HG02610 (cell line): Measurements from ENCODE around the gene SPC24.
"Not testable (repeated sequence)": the region's sequence is repeated elsewhere in the genome, so short reads cannot be mapped to it uniquely, and the experiment has no call there.

Experiments
- ATAC-seq: cut with Tn5 transposase; IDR thresholded peaks from one replicate; pipeline ENCODE4 v1.9.1; 2021; ENCODE audit warnings: mild to moderate bottlenecking, moderate library complexity; ENCODE audit not compliant: unreplicated experiment

The SPC24 gene

DNA sequence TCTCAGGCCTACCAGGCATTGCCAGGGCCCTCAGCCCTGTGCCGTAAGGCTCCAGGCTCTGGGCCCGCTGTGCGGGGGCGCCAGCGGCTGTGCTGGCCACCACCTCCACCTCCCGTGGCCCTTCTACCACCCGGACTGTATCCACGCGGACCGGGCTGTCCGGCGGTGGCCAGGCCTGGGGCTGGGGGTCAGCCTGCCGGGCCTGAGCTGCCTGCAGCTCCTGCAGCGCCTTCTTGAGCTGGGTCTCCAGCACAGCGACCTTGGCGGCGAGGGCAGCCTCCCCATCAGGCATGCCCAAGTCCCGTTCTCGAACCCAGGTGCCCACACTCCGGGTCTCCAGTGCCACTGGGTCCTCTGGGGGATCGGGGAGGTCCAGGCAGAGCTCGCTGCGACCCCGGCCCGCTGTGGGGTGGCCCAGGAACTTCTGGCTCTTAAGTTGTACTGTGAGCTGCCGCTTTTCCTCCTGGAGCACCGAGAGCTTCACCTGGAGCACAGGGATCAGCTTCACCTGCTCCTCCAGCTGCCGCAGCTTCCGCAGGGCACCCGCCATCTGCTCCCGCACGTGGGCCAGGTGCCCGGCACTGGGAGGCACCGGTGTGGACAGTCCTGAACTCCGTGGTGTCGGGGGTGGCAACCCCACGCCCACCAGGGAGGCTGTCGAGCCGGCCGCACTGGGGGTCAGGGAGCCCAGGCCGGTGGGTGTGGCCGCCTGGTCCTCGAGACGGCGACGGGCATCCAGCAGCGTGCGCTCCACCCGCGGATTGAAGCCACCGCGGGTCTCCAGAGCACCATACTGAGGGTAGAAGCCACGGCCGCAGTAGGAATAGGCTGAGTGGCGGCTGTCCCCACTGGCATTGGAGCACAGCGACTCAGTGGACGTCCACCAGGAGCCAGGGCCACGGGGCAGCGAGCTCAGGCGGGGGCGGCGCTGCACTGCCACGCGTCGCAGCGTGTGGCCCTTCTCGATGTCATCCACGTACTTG, 37.7 kb upstream of the SPC24 start:
- ATAC-seq: no peak

DNA sequence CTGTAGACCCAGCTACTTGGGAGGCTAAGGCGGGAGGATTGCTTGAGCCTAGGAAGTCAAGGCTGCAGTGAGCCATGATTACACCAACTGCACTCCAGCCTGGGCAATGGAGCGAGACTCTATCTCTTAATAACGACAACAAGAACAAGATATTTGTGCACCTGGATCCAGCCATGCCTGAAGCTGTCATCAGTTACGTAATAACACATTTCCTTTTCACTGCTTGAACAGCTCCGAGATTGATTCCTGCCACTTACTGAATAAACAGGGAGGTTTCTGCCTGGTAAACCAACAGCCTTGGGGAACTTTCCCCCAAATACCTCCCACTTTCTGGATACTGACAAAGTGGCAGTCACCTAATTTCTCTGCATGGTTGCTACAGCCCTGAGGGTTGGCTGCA, 36.4 kb upstream of the SPC24 start:
- ATAC-seq: no peak

DNA sequence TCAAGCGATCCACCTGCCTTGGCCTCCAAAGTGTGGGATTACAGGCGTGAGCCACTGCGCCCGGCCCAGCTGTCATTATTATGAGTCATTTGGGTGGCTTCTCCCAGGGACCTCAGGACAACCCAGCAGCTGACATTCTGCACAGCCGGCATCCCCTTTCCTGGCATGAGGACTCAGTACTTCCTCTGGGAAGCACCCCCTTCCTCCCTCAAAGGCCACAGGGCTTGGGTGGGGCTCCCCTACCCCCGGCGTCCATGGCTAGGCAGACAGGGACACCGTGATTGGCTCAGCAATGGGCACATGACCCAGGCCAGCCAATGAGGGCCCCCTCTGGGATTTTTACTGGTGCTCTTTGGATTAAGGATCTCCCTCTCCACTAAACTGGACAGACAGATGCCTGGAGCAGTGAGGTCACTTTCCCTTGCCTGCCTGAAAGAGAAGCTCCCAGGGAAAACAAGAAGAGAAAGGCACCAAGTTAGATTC, 35.7 kb upstream of the SPC24 start:
- ATAC-seq: no peak

- ATAC-seq: no peak
Observed at GRCh38 chr19:11190501-11190900, 34.9 kb upstream of the SPC24 start.

DNA sequence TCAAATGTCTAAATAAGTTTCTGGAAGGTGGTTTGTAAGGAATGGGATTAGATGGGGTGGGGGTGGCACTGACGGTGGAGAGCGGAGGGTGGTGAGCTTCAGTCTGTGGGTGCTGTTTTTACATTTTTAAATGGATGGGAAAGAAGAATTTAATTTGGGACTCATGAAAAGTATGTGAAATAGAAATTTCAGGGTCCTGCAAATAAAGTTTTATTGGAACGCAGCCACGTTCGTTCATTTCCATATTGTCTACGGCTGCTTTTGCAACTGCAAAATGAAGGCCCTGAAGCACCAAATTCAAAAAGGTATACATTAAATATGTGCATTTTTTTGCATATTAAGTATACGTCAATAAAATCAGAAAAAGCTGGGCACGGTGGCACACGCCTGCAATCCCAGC, 31.9 kb upstream of the SPC24 start:
- ATAC-seq: no peak

DNA sequence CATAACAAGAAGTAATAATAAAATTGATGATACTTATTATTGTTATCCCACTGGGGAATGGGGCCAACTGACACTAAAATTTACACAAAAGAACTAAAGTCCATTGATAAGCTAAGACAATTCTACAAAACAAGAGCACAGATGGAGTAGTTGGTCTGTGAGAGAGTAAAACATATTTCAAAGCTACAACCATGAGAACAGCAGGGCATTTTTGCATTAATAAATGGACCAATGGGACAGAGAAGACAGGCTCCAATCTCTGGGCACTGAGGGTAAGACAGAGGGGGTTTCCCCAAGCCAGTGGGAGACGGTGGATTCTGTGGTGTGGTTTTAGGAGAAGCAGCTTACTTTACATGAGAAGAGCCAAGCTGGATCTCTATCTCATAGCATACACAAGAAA, 27.4 kb upstream of the SPC24 start:
- no peak for ATAC-seq

- ATAC-seq: no peak
Observed at GRCh38 chr19:11181488-11181887, 25.9 kb upstream of the SPC24 start.

DNA sequence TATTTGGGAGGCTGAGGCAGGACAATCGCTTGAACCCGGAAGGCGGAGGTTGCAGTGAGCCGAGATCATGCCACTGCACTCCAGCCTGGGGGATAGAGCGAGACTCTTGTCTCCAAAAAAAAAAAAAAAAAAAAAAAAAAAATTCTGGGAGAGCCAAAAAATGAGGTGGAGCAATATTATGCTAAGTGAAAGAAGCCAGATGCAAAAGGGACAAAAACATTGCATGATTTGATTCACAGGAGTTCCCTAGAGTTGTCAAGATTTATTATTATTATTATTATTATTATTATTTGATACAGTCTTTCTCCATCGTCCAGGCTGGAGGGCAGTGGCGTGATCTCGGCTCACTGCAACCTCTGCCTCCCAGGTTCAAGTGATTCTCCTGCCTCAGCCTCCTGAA, 25.4 kb upstream of the SPC24 start:
- not testable (repeated sequence) for ATAC-seq

GRCh38 chr19:11180346-11180745, 24.8 kb upstream of the SPC24 start:
- ATAC-seq: no peak

- no peak for ATAC-seq
Observed at GRCh38 chr19:11179716-11180297, 24.2 kb upstream of the SPC24 start.

GRCh38 chr19:11179145-11179465, 23.5 kb upstream of the SPC24 start:
- ATAC-seq: not testable (repeated sequence)

DNA sequence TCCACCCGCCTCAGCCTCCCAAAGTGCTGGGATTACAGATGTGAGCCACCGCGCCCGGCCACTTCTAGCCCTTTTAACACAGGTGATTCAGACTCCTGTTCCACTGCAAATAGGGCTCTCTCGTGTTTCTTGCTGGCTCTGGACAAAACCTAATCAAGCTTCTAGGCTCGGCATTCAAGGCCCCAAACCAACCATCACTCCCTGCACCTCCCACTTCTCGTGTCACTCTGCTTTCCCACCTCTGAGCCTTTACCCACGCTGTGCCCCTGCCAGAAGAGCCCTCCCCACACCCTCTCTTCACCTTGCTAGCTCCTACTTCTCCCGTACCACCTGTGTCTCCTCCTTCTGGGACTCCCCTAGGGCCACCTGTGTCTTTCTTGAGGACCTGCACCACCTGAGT, 22.0 kb upstream of the SPC24 start:
- no peak for ATAC-seq

GRCh38 chr19:11176466-11177193, 21.0 kb upstream of the SPC24 start:
- no peak for ATAC-seq

GRCh38 chr19:11175920-11176319, 20.3 kb upstream of the SPC24 start:
- ATAC-seq: no peak

- no peak for ATAC-seq
Observed at GRCh38 chr19:11174336-11174735, 18.8 kb upstream of the SPC24 start.

GRCh38 chr19:11173516-11174155, 18.1 kb upstream of the SPC24 start:
- ATAC-seq: no peak

GRCh38 chr19:11172576-11172975, 17.0 kb upstream of the SPC24 start:
- no peak for ATAC-seq

- ATAC-seq: no peak
Observed at GRCh38 chr19:11171144-11171543, 15.6 kb upstream of the SPC24 start.

GRCh38 chr19:11169896-11170678, 14.5 kb upstream of the SPC24 start:
- ATAC-seq: no peak

DNA sequence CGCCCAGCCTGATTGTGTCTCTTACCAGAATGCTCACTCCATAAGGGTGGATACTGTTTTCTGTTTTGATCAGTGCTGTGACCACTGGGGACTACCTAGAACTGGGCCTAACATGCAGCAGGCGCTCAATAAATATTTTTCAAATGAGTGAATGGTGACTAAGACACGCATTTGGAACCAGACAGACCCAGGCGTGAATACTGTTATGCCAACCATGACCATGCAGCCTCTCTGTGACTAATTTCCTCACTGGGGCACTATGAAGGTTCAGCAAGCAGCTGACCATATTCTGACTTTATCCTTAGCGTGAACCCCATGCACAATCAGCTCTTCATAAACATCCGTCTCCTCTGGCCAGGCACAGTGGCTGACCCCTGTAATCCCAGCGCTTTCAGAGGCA, 13.0 kb upstream of the SPC24 start:
- no peak for ATAC-seq
